KBM-7 (cell line): Measurements from ENCODE around the gene DHRS1.
A peak's percentile ranks its signal among the peaks of the same experiment; 100 is the strongest.

Source experiments
- DNase-seq: peaks from one replicate; pipeline ENCODE4 v3.0.0-alpha.2; 2015
- in situ Hi-C: fragments of 300-500 bp; cut with MboI; formaldehyde crosslinking; loops from 2 replicates; pipeline ENCODE4 v1.14.3; 2020; ENCODE audit warnings: low sequenced_read_pairs, low pct_unique_long_range_greater_than_20kb, mixed read lengths

DHRS1 gene

GRCh38 chr14:24292118-24292807 lies 7.3 kb downstream of the DHRS1 start:
- DNase-seq = no peak
- in situ Hi-C loops = loop anchor here (10.0 kb wide), 1 partner anchor 47 kb away; the partner anchor contains the start of gene TINF2

- in situ Hi-C loops = loop anchor here (10.0 kb wide), 1 partner anchor 47 kb away; the partner anchor contains the start of gene TINF2
- no peak for DNase-seq
Measured at GRCh38 chr14:24291446-24292117, 8.0 kb downstream of the DHRS1 start.

GRCh38 chr14:24290746-24291145 lies 8.8 kb downstream of the DHRS1 start:
- no peak for DNase-seq
- in situ Hi-C loops = loop anchor here (10.0 kb wide), 1 partner anchor 46 kb away; the partner anchor contains the start of gene TINF2

- in situ Hi-C loops = loop anchor here (10.0 kb wide), 1 partner anchor 45 kb away; the partner anchor contains the start of gene TINF2
- no peak for DNase-seq
Measured at GRCh38 chr14:24289649-24290280, 9.8 kb downstream of the DHRS1 start.

- no peak for DNase-seq
- in situ Hi-C loops = no loop called here
Measured at GRCh38 chr14:24286996-24287395, 12.6 kb downstream of the DHRS1 start.

GRCh38 chr14:24285351-24285750 lies 14.2 kb downstream of the DHRS1 start:
- no peak for DNase-seq
- in situ Hi-C loops = no loop called here

- no peak for DNase-seq
- in situ Hi-C loops = no loop called here
Measured at GRCh38 chr14:24284501-24285035, 15.0 kb downstream of the DHRS1 start.

- in situ Hi-C loops = no loop called here
- DNase-seq = no peak
Measured at GRCh38 chr14:24283796-24284460, 15.7 kb downstream of the DHRS1 start.

GRCh38 chr14:24282736-24283135 lies 16.8 kb downstream of the DHRS1 start:
- no peak for DNase-seq
- in situ Hi-C loops = no loop called here

- in situ Hi-C loops = no loop called here
- DNase-seq = peak; percentile 21
Measured at GRCh38 chr14:24281636-24282035, 17.9 kb downstream of the DHRS1 start.

- in situ Hi-C loops = no loop called here
- no peak for DNase-seq
Measured at GRCh38 chr14:24280797-24281460, 18.7 kb downstream of the DHRS1 start.

- DNase-seq = peak; percentile 47
- in situ Hi-C loops = no loop called here
Measured at GRCh38 chr14:24279301-24280186, 20.0 kb downstream of the DHRS1 start.

- in situ Hi-C loops = no loop called here
- DNase-seq = no peak
Measured at GRCh38 chr14:24278424-24278823, 21.2 kb downstream of the DHRS1 start.

GRCh38 chr14:24277606-24278321 lies 21.8 kb downstream of the DHRS1 start:
- DNase-seq = peak; percentile 95
- in situ Hi-C loops = no loop called here

GRCh38 chr14:24277071-24277470 lies 22.5 kb downstream of the DHRS1 start:
- in situ Hi-C loops = no loop called here

GRCh38 chr14:24274101-24274543 lies 25.5 kb downstream of the DHRS1 start:
- DNase-seq = peak; percentile 41
- in situ Hi-C loops = no loop called here

More at GRCh38 chr14:24277071-24277470, 22.5 kb downstream of the DHRS1 start:
- DNase-seq = no peak

GRCh38 chr14:24273422-24273998 lies 26.1 kb downstream of the DHRS1 start:
- peak; percentile 32 for DNase-seq
- in situ Hi-C loops = no loop called here
